HG03025 (cell line): ENCODE measurements around the gene IL1RAPL2.
"Not testable (repeated sequence)": the region's sequence is repeated elsewhere in the genome, so short reads cannot be mapped to it uniquely, and the experiment has no call there.

Experiments used
- ATAC-seq: cut with Tn5 transposase; IDR thresholded peaks from one replicate; pipeline ENCODE4 v1.9.1; 2021; ENCODE audit warnings: mild to moderate bottlenecking, moderate library complexity; ENCODE audit not compliant: unreplicated experiment, low FRiP score

The IL1RAPL2 gene

GRCh38 chrX:105653891-105654290 is 1087.9 kb downstream of the IL1RAPL2 start:
- ATAC-seq: no peak

- ATAC-seq: no peak
Observed at GRCh38 chrX:105658136-105658535, 1092.1 kb downstream of the IL1RAPL2 start.

- ATAC-seq: no peak
Observed at GRCh38 chrX:105662248-105662647, 1096.2 kb downstream of the IL1RAPL2 start.

- ATAC-seq: no peak
Observed at GRCh38 chrX:105664243-105664642, 1098.2 kb downstream of the IL1RAPL2 start.

- ATAC-seq: not testable (repeated sequence)
Observed at GRCh38 chrX:105684288-105684687, 1118.3 kb downstream of the IL1RAPL2 start.

GRCh38 chrX:105694839-105695238 is 1128.8 kb downstream of the IL1RAPL2 start:
- ATAC-seq: no peak

GRCh38 chrX:105695451-105695850 is 1129.5 kb downstream of the IL1RAPL2 start:
- ATAC-seq: no peak

GRCh38 chrX:105696870-105697269 is 1130.9 kb downstream of the IL1RAPL2 start:
- peak; percentile 69 for ATAC-seq

- ATAC-seq: no peak
Observed at GRCh38 chrX:105697984-105698781, 1132.2 kb downstream of the IL1RAPL2 start.

GRCh38 chrX:105700331-105700730 is 1134.3 kb downstream of the IL1RAPL2 start:
- ATAC-seq: no peak

GRCh38 chrX:105701310-105702052 is 1135.5 kb downstream of the IL1RAPL2 start:
- ATAC-seq: no peak

- no peak for ATAC-seq
Observed at GRCh38 chrX:105703876-105704275, 1137.9 kb downstream of the IL1RAPL2 start.

GRCh38 chrX:105706041-105706440 is 1140.0 kb downstream of the IL1RAPL2 start:
- no peak for ATAC-seq

- ATAC-seq: no peak
Observed at GRCh38 chrX:105711805-105712204, 1145.8 kb downstream of the IL1RAPL2 start.

GRCh38 chrX:105715746-105716145 is 1149.7 kb downstream of the IL1RAPL2 start:
- no peak for ATAC-seq

GRCh38 chrX:105723966-105724735 is 1158.2 kb downstream of the IL1RAPL2 start:
- ATAC-seq: no peak

- no peak for ATAC-seq
Observed at GRCh38 chrX:105725228-105725627, 1159.2 kb downstream of the IL1RAPL2 start.

GRCh38 chrX:105738162-105738561 is 1172.2 kb downstream of the IL1RAPL2 start:
- ATAC-seq: no peak

- ATAC-seq: no peak
Observed at GRCh38 chrX:105744291-105744690, 1178.3 kb downstream of the IL1RAPL2 start.

- no peak for ATAC-seq
Observed at GRCh38 chrX:105744946-105745345, 1178.9 kb downstream of the IL1RAPL2 start.

GRCh38 chrX:105745863-105746262 is 1179.9 kb downstream of the IL1RAPL2 start:
- ATAC-seq: no peak
